Stimulated activated CD8-positive, alpha-beta memory T cell treated with anti-CD3 and anti-CD28 coated beads, Interleukin-12 subunit alpha, Interleukin-12 subunit beta, amount 100 ng/mL, for 24 hours (primary cell): Measurements from ENCODE around the gene ROR2.
"Not testable (repeated sequence)": the region's sequence is repeated elsewhere in the genome, so short reads cannot be mapped to it uniquely, and the experiment has no call there.

ENCODE experiments used
- DNase-seq: peaks from one replicate; pipeline ENCODE4 v3.0.0-alpha.2; 2020; ENCODE audit errors: extremely low read depth

The ROR2 gene

DNA sequence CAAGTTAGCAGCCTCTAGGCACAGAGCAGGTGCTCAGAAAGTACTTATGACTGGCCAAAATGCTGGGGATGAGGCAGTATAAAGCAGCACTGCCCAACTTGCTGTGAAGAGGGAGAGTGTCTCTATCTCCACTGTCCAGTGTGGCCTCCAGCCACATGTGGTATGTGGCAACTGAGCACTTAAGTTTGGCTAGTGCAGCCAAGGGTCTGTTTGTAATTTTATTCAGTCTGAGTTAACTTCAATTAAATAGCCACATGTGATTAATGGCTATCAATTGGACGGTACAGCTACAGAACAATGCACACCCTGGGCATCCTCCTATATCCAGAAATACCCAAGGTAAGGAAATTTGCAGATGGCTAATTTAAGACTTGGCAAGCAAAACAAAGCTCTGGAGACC is 26.9 kb downstream of the ROR2 start:
- DNase-seq = no peak

DNA sequence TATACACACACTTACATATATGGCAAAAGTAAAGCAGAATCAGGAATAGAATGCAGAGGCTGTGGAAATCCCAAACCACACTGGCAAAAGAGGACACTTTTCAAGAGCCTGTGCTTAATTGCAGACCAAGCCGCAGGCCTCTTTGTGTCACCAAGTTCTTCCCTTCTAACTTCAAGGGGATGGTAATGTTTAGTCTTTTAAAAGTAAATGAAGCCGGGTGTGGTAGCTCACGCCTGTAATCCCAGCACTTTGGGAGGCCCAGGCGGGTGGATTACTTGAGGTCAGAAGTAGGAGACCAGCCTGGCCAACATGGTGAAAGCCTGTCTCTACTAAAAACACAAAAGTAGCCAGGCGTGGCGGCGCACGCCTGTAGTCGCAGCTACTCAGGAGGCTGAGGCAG is 28.7 kb downstream of the ROR2 start:
- DNase-seq = no peak

DNA sequence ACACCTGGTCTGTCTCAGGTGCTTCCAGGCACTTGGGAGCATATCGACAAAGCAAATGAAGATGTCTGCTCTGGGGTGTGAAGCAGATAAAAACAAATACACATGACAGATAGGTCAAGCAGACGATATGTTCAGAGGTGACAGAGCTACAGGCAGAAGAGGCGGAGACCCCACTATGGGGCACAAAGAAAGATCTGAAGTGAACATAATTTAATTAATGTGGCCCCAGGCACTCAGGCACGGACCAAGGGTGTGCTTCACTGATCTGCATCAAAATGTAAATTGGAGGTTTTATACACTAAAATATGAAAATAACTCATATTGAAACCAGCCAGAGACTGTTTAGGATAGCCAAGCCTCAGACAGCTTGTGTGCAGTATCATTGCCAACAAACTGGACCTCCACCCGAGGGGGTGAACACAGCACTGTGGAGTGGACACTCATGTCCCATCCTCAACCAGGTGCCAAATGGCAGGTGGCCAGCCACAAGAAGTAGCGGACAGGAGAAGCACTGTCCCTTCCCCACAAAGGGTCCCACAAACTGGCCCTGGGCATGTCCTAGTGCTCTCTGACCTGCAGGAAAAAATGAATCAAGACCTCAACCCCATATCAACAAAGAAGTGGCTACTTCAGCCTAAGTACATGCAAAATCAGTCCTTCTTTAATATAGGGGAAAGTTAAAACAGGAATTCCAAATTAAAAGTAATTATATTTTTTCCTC is 29.2 kb downstream of the ROR2 start:
- DNase-seq = no peak

DNA sequence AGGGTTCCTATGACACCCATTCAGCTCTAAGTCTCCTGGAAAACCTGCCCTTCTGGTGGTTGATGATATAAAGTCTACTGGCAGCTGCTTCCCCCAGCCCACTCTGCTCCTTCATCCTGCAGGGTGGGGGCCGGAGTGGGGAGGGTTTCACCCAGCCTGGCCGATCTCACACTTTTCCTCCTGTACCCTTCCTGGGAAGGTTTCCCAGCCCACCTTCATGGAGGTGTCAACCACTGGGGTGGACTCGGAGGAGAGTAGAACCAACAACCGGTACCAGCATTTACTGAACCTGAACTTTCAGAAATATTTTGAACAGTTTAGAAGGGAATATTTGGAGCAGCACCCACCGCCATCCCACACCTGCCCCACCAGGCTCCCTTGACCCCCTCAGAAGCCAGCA is 30.4 kb downstream of the ROR2 start:
- no peak for DNase-seq

DNA sequence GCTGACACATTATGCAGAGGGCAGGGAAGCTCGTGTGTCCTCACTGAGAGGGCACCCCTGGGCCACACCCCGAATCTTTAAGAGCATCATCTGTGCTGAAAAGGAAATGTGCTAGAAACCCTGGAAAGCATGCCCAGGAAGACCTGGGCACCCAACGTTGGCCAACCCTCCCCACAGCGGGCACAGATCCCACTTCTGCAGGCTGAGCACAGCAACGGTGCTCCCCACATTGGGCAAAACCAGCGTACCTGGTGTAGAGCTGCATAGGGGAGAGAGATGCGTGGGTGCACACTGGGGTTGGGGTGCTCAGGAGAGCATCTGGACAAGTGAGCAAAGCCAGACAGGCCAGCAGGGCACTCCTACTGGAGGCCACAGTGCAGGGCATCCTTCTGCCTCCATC is 32.6 kb downstream of the ROR2 start:
- DNase-seq = no peak

DNA sequence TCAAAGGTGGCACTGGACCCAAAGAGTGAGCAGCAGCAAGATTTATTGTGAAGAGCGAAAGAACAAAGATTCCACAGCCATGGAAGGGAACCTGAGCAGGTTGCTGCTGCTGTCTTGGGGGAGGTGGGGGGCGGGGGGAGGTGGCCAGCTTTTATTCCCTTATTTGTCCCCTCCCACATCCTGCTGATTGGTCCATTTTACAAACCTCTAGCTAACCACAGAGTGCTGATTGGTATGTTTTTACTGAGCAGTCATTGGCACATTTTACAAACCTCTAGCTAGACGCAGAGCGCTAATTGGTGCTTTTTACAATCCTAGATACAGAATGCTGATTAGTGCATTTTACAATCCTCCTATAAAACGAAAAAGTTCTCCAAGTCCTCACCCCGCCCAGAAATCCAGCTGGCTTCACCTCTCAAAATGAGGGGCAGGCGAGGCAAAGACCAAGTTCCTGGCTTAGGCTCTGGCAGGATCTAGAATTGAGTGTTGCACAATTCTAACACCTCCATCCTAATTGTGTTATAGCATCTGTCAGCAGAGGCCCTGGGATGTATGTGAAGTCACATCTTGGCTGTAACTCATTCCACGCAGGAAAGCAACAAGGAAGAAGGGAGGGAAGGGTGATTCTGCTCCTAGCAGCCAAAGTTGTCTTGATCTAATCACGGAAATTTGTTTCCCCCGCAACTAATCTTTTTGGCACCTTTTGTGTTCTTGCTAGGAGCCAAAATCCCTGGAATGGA is 34.3 kb downstream of the ROR2 start:
- no peak for DNase-seq

DNA sequence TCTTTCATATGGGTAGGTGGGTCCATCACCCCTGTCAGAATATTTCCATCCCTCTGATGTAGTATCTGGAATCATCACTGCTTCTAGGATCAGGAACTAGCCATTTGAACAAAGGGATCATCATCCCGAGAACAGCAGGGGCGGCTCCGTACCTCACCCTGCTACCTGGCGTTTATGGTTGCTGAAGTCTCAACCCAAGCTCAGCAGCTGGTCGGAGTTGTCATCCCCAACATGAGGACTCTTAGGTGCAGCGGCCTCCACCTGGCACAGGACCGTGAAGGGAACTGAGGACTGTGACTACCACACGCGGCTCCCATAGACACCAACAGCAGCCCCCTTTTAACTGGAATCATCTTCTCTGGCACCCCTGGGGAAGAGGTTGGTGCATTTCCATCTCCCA is 35.1 kb downstream of the ROR2 start:
- DNase-seq = no peak

DNA sequence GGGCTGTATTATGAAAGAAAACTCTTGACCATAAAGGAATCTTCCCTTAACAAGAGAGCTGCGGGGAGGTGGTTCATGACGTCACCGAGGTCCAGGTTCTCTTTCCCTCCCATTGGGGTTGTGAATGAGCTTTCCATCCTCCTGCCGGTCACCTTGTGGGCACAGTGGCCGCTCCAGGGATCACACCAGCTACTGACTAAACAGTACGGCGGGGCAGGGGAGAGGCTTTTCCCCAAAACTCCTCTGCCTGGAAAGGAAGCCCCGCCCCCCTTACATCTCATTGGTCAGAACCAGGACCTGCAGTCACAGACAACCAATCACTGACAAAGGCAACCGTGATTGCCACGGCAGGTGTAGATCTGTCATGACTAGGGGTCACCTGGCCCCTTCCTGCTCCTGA is 35.6 kb downstream of the ROR2 start:
- DNase-seq = no peak

DNA sequence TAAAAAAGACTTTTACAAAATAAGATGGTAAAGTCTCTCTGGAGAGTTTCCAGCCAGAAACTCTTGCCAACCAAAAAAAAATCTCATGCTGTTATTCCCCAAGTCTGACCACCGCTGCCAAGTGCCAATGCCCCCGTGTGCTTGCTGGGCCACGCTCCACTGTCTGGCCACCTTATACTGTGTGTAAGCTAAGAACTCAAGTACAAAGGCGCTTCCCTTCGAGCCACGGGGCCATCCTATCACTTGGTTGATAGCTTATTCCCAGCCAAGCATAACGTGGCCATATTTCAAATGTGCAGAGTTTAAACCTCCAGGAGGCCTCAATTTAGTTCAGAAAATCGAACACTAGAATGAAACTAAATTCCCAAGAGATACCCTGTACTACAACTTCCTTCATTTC is 36.0 kb downstream of the ROR2 start:
- no peak for DNase-seq

DNA sequence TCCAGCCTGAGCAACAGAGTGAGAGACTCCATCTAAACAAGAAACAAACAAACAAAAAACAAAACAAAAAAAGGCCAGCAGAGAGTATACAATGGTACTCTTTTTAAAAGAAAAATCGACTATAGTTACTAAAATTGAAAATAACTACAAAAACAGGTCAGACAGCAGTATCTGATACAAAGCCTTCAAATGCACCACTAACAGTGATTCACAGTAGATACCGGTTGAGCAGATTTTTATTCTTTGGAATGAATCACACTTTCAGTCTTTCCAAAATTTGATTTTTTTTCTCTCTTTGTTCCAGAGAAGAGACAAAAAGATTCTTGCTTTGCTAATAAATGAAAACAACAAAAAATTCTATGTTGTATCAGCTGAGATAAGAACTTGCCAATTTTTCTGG is 36.9 kb downstream of the ROR2 start:
- no peak for DNase-seq

DNA sequence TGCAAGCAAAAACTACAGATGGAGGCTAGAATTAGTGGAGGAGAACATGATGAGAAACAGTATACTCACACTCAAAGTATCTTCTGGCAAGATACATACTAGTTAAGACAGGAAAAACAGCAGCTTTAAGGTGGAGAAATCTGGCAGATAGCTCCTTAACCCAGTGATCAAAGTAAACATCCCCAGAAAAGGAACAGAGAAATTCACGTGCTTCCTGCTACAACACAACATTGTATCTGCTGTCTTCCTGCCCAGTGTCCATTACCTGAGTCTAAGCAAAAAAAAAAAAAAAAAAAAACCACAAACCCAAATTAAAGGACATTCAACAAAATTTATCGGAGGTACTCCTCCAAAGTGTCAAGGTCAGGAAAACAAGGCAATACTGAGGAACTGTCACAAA is 38.4 kb downstream of the ROR2 start:
- DNase-seq = no peak

DNA sequence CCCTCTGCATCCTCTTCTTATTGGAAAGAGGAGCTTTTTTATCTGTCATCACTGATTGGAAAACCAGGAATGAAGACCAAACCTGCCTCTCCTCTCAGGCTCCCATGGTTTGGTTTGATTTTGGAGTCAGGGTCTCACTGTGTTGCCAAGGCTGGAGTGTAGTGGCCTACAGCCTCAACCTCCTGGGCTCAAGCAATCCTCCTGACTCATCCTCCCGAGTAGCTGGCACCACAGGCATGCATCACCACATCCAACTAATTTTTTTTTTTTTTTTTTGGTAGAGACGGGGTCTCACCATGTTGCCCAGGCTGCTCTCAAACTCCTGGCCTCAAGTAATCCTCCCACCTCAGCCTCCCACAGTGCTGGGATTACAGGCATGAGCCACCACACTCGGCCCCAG is 40.8 kb downstream of the ROR2 start:
- DNase-seq = not testable (repeated sequence)

DNA sequence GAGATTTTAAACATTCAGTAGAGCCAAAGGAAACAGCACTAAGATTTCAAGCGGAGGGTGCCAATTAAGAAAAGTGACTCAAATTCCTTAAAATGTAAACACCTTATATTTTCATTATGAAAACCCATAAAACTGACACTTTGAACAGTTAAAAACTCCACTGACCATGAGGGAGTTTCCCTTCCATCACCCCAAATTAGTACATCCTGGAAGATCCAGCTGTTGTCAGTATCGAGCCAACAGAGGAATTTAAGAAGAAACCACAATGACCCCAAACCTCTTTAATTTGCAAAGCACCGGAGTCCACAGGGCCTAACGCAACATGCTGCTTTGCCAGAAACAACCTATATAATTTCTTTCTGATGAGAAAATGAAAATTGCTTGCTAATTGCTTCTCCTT is 41.3 kb downstream of the ROR2 start:
- no peak for DNase-seq

DNA sequence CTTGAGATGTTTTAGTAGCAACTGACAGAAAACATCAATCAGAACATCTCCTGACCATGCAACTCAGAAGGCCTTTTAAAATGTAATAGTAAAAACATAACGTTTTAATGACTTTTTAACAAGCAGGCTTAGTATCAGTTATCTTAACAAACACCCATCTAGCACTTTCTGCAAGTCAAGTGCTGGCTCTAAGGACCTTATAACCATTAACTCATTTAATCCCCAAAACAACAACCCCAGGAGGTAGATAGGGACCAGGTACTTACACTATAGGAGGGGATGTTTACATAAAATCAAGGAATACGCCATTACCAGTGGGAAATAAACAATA is 41.8 kb downstream of the ROR2 start:
- no peak for DNase-seq

DNA sequence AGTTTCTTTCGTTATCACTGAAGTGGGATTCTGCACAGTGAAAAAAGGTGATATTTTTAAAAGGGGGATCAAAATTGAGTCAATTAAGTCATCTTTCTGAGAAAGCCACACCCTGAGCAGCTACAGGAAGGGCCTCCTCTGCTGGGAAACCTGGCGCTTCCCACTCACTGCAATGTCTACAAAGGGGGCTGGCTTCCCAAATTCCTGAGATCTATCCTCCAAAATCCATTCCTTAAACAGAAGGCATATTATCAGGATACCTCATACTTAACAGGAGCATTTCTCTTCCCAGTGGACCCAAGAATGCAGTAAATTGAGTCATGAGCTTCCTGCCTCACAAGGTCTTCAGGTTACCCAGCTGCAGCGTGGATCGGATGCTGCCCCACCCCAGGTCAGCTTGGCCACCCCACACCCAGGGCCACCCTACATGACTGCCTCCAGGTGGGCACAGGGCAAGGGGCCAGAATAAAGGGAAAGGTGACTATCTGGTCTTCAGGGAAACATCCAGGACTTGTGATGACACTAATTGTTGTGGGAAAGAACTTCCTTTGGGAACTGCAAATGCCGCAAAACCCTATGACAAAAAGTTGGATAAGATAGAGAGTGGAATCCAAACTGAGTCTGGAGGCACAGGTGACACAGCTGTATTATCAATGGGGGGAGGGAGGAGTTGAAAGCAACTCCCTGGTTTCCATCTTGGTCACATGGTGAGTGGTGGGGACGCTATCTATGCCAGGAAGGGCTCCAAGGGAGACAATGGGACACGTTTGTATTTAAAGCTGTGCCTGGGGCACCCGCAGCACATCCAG is 42.3 kb downstream of the ROR2 start:
- DNase-seq = no peak

DNA sequence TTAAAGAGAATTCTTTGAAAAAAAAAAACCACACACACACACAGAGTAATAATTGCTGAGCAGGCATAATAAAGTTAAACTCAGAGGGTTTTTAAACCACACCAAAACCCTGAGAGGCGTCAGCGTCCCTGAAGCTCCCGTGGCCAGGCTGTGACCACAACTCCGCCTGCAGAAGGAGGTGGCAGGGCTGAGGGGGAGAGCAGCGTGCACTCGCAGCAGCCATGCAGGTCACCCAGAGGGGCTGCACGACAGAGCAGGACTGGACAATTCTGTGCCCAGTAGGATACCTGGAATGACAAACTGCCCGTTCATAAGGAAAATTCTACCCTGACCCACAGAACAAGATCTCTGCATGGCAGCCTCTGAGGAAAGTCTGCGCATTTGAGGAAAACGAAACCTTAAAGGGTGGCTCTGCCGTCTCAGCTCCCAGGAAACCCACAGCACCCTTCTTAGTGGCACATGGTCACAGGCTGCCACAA is 44.0 kb downstream of the ROR2 start:
- no peak for DNase-seq

DNA sequence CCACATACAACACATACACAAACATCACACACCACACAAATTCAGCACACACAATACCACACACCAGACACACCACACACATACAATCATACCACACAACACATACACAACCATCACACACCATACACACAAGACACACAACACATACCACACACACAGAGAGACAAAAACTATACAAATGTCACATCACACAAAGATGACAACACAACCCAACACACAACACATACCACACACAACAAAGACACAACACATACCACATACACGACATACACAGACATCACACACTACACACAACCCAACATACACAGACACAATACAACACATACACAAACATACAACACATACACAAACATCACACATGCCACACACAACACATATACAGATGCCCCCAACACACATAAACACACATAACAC is 44.8 kb downstream of the ROR2 start:
- DNase-seq = no peak

DNA sequence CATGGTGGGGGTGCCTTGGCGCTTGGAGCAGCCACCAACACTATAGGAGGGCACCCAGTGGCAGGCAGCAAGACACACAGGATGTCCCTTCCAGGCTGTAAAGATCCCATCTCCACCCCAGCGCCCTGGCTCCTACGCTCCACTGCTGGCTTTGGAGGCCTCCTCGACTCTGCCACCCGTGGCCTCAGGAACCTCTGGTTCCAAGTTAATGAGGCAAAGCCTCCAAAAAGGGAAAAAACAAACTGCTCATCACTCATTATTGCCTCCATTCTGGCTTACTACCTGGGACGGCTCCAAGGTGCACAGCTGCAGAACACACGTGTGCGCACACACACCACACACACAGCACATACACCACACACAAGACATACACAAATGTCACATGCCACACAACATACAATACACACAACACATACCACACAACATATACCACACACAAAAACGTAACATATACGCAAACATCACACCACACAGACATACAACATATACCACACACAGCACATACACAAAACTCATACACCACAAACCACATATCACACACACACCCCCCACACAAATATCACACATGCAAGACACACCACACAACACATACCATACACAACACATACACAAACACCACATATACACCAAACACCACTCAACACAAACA is 45.3 kb downstream of the ROR2 start:
- DNase-seq = no peak

DNA sequence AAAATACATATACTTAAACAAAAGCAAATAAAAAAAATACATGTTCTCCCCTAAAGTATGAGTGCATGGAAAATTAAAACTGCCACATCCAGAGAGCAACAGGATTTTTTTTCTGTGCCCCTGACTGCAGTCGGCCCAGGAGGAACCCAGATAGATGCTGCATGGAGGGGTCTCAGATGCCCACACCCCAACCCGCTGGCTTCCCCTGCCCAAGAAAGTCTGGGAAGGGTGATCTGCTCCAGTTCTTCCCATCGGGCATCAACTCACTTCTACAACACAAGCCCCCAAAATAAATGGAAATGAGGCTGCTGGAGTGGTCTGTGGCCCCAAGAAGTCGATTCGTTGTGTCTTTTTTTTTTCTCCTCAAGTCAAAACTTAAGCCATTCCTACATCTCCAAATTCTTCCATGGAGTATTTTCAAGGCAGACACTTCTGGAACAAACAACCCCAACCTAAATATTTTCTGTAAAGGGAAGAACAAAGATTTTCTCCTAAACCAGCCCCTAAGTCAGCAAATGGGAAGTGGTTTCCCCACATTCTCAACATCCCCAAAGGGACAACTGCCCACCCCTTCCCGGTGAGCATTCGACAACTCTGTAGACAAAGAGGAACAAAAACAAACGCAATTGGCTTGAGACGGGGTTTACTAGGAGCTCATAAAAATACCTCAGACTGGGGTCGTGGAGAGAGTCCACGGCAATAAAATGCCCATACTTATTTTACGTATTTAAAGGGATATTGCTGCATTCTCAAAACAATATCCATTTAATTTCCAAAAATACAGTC is 46.7 kb downstream of the ROR2 start:
- DNase-seq = no peak

DNA sequence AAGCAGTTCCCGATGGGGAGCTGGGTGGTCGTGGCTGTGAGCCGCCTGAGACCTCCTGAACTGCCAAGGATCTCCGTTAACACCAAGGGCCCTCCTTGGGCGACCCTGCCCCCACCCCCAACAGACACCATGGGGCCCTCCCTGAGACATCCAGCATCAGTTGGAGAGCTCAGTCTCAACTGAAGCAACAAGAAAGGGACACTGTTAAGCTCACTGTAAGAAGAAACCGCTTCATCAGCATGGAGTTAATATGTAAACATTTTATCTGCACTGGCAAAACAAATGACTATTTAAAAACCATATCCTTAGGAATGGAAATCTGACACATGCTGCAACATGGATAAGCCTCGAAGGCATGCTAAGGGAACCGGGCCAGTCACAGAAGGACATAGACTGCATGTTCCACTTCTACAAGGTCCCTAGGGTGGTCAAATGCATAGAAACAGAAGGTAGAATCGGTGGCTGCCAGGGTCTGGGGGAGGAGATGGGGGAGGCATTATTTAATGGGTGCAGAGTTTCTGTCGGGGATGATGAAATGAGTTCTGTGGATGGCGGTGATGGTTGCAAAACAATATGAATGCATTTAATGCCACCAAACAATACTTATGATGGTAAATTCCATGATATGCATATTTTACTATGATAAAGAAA is 47.4 kb downstream of the ROR2 start:
- no peak for DNase-seq

DNA sequence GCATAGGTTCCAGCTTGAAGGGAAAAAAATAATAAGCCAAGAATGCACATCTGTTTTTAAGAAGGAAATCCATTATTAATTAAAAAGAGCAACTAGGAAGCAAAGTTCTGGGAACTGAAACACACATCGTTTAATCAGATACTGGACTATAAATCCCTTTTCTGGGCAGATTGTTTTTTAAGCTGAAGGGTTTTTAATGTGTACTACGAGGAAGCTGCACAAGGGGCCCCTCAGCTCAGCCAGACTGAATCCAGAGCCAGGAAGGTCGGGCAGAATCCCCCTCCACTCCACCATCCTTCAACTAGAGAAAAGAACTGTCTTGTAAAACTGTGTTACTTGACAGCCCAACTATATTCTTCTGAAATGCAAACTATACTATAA is 49.2 kb downstream of the ROR2 start:
- DNase-seq = no peak
